Inflammatory macrophage (primary cell): Measurements from ENCODE around the gene MYO7B.
A peak's percentile ranks its signal among the peaks of the same experiment; 100 is the strongest.

Experiments
- DNase-seq, 2 donors: peaks; one replicate each; pipeline ENCODE4 v3.0.0-alpha.2; 2020 to 2022

MYO7B gene

GRCh38 chr2:127575185-127575765, 39.8 kb downstream of the MYO7B start:
- no peak for DNase-seq

GRCh38 chr2:127575941-127576432, 40.5 kb downstream of the MYO7B start:
- DNase-seq = peak in 1 of 2 donors; percentile 5

GRCh38 chr2:127576433-127577207, 41.1 kb downstream of the MYO7B start:
- DNase-seq = no peak

GRCh38 chr2:127577208-127577475, 41.7 kb downstream of the MYO7B start:
- DNase-seq = no peak

- no peak for DNase-seq
Measured at GRCh38 chr2:127577503-127577902, 42.0 kb downstream of the MYO7B start.

GRCh38 chr2:127577973-127578372, 42.5 kb downstream of the MYO7B start:
- DNase-seq = no peak

GRCh38 chr2:127578411-127578810, 42.9 kb downstream of the MYO7B start:
- DNase-seq = no peak

- DNase-seq = no peak
Measured at GRCh38 chr2:127579231-127579630, 43.7 kb downstream of the MYO7B start.

GRCh38 chr2:127580167-127581049, 44.9 kb downstream of the MYO7B start:
- DNase-seq = peak; percentile 60 to 68

GRCh38 chr2:127581050-127581345, 45.5 kb downstream of the MYO7B start:
- DNase-seq = no peak

- no peak for DNase-seq
Measured at GRCh38 chr2:127581516-127582490, 46.3 kb downstream of the MYO7B start.

- DNase-seq = no peak
Measured at GRCh38 chr2:127582863-127583861, 47.7 kb downstream of the MYO7B start.

- DNase-seq = no peak
Measured at GRCh38 chr2:127584047-127584446, 48.6 kb downstream of the MYO7B start.

- no peak for DNase-seq
Measured at GRCh38 chr2:127584516-127585033, 49.1 kb downstream of the MYO7B start.

- DNase-seq = no peak
Measured at GRCh38 chr2:127585270-127585807, 49.9 kb downstream of the MYO7B start.

- no peak for DNase-seq
Measured at GRCh38 chr2:127586136-127586535, 50.7 kb downstream of the MYO7B start.

GRCh38 chr2:127586746-127587295, 51.3 kb downstream of the MYO7B start:
- DNase-seq = no peak

- DNase-seq = no peak
Measured at GRCh38 chr2:127588241-127588640, 52.8 kb downstream of the MYO7B start.

- DNase-seq = no peak
Measured at GRCh38 chr2:127589358-127589757, 53.9 kb downstream of the MYO7B start.

- DNase-seq = no peak
Measured at GRCh38 chr2:127589841-127590240, 54.4 kb downstream of the MYO7B start.
